GM21786 (cell line): ENCODE measurements around the gene PPFIA3.
"Not testable (repeated sequence)": the region's sequence is repeated elsewhere in the genome, so short reads cannot be mapped to it uniquely, and the experiment has no call there.

ENCODE experiments used
- ATAC-seq: cut with Tn5 transposase; IDR thresholded peaks from one replicate; pipeline ENCODE4 v1.9.1; 2021; ENCODE audit not compliant: unreplicated experiment

PPFIA3 gene

GRCh38 chr19:49173198-49173597 lies 53.9 kb downstream of the PPFIA3 start:
- ATAC-seq: no peak

GRCh38 chr19:49180659-49181058 lies 61.3 kb downstream of the PPFIA3 start:
- ATAC-seq: no peak

GRCh38 chr19:49182010-49182847 lies 62.9 kb downstream of the PPFIA3 start:
- not testable (repeated sequence) for ATAC-seq

GRCh38 chr19:49182848-49183375 lies 63.6 kb downstream of the PPFIA3 start:
- no peak for ATAC-seq

GRCh38 chr19:49186108-49186507 lies 66.8 kb downstream of the PPFIA3 start:
- no peak for ATAC-seq

- no peak for ATAC-seq
These were observed 69.4 kb downstream of the PPFIA3 start for GRCh38 chr19:49188626-49189200.

GRCh38 chr19:49189259-49189658 lies 69.9 kb downstream of the PPFIA3 start:
- ATAC-seq: no peak

- ATAC-seq: no peak
These were observed 71.4 kb downstream of the PPFIA3 start for GRCh38 chr19:49190781-49191180.

GRCh38 chr19:49193822-49194394 lies 74.6 kb downstream of the PPFIA3 start:
- no peak for ATAC-seq

- no peak for ATAC-seq
These were observed 75.1 kb downstream of the PPFIA3 start for GRCh38 chr19:49194408-49194807.

GRCh38 chr19:49196527-49197240 lies 77.3 kb downstream of the PPFIA3 start:
- ATAC-seq: no peak

GRCh38 chr19:49200238-49200862 lies 81.0 kb downstream of the PPFIA3 start:
- no peak for ATAC-seq
